IPS-11a (cell line): Measurements from ENCODE around the gene OASL.

Experiments
- H3K4me3 ChIP-seq: one replicate; pipeline ENCODE4 v1.5.1; 2013; ENCODE audit warnings: low read depth, low read length, control low read depth

The OASL gene

GRCh38 chr12:121015825-121016766 is 22.9 kb downstream of the OASL start, which contains the start of gene C12orf43:
Gene C12orf43 (minus strand): TSS chr12:121016487. CDS start chr12:121016474, 13 bp downstream.
- H3K4me3 ChIP-seq = peak within 1 kb of the TSS; percentile 91

DNA sequence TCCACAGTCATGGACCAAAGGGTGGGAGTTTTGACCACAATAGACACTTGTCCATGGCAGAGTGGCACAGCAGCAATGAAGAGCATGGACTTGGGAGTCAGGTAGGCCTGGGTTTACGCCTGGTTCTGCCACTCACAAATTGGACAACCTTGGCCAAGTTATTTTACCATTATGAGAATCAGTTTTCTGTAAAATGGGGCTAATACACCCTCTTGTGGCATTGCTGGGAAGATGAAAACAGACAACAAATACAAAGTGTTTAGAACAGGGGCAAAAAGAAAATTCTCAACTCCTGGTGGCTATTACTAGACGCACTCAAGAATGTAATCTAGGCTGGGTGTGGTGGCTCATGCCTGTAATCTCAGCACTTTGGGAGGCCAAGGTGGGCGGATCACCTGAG is 25.3 kb downstream of the OASL start:
- H3K4me3 ChIP-seq = no peak overlapping the region

- no peak overlapping the region for H3K4me3 ChIP-seq
Observed at GRCh38 chr12:121011820-121012219, 27.2 kb downstream of the OASL start.

DNA sequence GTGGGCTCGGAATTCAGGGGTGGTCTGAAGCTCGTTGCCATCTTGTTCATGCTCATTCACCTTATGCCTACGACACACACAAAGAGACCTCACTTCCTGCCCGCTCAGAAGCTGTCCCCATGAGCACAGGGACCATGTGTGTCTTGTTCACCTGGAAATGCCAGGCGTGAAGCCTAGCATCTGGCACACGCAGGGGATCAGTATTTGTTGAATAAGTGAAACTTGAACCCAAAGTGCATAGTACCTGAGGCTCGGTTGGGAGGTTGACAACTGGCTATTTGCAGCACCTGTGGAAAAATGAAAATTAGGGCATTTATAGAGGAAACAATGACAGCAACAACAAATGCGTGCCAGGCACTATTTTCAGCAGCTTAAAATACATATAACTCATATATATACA is 28.2 kb downstream of the OASL start:
- no peak overlapping the region for H3K4me3 ChIP-seq

DNA sequence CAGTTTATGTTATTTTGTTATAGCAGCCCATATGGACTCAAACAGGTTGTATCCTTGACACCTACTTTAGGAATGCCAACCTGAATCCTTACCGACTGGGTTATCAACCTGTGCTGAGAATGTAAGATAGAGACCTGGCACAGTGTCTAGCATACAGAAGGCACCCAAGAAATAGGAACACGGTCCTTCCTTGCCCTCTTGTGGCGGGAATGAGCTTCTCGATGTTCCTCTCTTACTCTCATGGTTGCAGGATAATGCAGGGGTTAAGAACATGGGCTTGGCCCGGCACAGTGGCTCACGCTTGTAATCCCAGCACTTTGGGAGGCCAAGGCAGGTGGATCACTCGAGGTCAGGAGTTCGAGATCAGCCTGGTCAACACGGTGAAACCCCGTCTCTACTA is 29.3 kb downstream of the OASL start:
- no peak overlapping the region for H3K4me3 ChIP-seq

DNA sequence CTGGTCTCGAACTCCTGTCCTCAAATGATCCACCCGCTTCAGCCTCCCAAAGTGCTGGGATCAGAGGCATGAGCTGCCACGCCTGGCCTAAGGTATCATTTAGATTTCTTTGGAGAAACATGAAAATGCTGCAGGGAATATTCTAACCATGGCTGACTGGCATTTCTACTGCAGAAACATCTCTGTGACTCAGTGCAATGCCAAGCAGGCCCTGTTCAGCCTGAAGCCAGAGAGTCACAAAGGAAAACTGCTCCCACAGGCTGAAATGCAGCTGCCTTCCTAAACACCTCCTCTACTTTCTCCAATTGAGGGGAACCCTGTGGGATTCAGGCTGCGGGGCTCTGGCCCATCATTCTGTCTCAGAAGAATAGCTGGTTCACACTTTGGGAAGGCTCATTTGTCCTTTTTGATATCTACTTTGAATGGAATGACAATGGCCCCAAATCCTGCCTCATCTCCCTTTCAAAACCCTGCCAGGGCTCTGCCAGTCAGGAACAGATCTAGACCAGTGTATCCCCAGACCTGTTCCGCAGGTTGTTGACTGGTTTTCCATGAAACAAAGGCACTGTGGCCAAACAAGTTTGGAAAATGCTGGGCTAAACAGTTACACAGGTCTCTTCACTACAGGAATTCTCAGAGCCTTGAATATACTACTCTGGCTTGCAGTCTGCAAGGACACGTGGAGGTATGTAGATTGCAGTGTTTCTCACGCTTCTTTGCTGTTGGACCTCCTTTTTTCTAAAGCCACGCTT is 30.5 kb downstream of the OASL start:
- no peak overlapping the region for H3K4me3 ChIP-seq

DNA sequence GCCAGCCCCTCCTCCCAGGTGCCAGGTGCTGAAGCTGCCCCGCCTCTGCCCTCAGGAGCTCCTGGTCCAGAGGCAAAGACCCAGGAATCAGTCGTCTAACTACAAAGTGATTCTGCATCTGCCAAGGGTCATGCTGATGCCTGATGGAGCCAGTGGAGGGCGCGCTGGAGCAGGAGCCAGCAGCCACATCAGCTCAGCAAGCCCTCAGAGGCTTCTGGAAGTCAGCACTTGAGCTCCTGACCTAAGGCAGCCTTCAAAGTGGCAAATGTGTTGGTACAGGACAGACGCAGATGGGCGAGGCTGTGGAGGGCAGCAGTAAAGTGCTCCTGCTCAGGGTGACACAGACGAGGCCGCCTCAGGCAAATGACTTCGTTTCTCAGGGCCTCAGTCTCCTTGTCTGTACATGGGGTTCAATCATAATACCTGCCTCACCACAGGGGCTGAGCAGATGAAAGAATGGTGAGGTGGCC is 33.7 kb downstream of the OASL start:
- no peak overlapping the region for H3K4me3 ChIP-seq

DNA sequence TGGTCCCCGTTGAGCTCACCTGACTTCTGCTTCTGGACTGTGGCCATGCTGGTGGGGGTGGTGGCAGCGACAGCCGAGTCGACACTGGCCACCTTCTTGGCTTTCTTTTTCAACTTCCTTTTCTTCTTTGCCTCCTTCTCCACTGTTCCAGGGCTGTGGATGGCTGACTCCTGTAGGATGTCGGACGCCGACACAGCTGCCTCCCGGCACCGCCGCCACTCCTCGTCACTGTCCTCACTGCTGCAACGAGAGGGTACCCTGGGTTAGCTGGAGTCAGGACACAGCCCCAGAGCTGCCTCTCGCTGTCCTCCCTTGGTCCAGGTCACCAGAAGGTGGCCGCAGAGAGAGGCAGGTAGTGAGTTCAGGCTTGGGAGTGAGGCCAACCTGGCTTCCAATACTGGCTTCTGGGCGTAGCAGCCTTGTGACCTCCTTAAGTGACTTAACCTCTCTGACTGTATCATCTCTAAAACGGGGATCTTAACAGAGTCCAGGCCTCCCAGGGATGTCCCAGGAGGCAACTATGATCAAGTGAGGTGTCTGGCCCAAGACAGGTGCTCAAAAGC is 34.7 kb downstream of the OASL start:
- no peak overlapping the region for H3K4me3 ChIP-seq

DNA sequence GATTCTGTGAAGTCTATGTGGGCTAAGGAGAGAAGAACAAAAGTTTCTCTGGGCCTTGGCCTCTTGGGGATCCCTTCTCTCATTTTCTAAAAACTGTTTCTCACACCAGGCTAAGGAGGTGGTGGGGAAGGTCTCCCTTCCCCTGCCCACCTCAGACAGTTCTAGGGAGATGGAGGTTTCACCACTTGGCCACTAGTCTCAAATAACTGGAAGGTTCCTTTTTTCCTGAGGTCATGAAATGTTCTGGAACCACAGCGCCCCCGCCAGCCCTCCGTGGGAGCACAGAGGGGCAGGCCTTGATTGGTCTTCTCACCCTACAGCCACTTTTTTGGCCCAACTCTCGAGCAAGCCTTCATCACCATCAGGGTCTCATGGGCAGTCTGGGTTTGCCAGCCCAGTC is 35.4 kb downstream of the OASL start:
- no peak overlapping the region for H3K4me3 ChIP-seq

DNA sequence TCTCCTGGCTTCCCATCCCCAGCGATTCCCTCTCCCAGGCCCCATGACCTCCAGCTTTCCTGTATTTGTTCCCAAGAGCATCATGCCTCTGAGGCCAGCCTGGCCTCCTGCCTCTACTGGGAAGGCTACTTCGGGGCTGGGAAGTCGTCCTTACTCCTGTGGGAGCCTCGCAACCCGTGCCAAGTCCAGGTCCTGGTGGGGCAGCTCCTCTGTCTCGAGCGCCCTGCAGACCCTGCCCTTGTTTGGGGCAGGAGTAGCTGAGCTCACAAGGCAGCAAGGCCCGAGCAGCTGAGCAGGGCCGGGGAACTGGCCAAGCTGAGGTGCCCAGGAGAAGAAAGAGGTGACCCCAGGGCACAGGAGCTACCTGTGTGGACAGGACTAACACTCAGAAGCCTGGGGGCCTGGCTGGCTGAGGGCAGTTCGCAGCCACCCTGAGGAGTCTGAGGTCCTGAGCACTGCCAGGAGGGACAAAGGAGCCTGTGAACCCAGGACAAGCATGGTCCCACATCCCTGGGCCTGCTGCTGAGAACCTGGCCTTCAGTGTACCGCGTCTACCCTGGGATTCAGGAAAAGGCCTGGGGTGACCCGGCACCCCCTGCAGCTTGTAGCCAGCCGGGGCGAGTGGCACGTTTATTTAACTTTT is 37.1 kb downstream of the OASL start:
- no peak overlapping the region for H3K4me3 ChIP-seq

DNA sequence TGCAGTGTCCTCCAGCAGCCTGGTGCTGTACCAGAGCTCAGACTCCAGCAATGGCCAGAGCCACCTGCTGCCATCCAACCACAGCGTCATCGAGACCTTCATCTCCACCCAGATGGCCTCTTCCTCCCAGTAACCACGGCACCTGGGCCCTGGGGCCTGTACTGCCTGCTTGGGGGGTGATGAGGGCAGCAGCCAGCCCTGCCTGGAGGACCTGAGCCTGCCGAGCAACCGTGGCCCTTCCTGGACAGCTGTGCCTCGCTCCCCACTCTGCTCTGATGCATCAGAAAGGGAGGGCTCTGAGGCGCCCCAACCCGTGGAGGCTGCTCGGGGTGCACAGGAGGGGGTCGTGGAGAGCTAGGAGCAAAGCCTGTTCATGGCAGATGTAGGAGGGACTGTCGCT is 38.0 kb downstream of the OASL start:
- H3K4me3 ChIP-seq = no peak overlapping the region

DNA sequence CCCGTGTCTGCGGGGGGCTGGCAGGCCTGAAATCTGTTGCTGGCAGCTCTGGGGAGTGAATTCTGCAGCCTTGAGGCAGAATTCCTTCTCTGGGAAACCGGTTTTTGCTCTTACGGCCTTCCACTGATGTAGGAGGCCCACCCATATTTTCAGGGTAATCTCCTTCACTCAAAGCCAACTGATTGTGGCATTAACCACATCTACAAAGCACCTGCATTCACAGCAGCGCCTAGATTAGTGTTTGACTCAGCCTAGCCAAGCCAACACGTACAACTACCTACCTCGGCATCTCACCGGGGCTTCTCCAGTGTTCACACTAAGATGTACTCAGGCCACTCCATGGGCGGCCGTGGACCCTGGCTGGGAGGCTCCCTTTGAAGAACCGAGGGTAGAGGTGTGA is 38.5 kb downstream of the OASL start:
- H3K4me3 ChIP-seq = no peak overlapping the region

DNA sequence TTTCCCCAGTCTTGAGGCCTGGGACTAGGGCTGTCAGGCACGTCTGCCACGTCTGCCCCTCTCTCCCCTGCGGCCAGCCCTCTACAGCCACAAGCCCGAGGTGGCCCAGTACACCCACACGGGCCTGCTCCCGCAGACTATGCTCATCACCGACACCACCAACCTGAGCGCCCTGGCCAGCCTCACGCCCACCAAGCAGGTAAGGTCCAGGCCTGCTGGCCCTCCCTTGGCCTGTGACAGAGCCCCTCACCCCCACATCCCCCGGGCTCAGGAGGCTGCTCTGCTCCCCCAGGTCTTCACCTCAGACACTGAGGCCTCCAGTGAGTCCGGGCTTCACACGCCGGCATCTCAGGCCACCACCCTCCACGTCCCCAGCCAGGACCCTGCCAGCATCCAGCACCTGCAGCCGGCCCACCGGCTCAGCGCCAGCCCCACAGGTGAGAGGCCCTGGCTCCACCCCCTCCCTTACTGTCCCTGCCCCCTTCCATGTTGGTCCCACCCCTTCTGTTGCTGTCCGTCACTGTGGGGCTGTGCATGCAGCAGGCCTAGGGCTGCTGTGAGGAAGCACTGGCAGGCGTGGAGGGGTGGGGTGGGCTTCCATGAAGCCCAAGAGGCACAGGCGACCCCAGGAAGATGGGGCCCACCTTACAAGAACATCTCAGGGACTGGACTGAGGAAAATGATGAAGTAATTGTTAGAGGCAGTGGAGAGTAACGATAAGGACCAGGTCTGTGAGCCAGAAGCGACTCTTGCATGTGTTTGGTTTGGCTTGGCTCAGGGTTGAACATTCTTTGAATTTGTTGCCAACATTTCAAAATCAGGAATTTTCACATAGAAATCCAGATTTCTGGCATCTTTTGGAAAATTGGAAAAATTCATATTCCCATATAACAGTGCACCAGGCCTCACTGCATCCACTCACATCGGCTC is 39.6 kb downstream of the OASL start:
- H3K4me3 ChIP-seq = no peak overlapping the region

DNA sequence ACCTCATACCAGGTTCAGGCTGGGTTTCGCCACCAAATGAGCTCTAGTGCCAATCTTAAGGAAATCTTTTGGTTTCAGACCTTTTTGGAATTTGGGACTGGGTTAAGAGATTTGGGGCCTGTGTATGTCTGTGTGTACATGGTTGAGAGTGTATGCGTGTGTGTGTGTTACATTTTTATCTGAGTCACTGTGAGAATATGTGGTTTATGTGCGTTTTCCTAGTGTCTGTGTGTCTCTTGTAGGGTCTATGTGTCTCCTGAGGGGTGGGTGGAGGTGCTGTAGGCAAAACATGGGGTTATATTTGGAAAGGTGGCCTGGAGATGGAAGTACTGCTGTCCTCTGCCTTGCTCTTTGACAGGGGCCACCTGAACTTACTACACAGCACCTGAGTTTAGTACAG is 40.6 kb downstream of the OASL start:
- H3K4me3 ChIP-seq = no peak overlapping the region

DNA sequence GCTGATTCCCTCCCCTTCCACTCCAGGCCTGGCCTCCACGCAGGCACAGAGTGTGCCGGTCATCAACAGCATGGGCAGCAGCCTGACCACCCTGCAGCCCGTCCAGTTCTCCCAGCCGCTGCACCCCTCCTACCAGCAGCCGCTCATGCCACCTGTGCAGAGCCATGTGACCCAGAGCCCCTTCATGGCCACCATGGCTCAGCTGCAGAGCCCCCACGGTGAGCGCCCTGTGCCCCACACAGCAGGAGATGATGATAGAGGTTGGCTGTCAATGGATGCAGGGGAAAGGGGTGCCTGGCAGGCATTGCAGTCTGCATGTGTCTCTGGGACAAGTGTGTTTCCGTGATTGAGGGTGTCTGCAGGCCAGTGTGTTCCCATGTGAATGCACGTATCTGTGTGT is 41.6 kb downstream of the OASL start:
- no peak overlapping the region for H3K4me3 ChIP-seq

- no peak overlapping the region for H3K4me3 ChIP-seq
Observed at GRCh38 chr12:120996133-120996746, 42.8 kb downstream of the OASL start.

DNA sequence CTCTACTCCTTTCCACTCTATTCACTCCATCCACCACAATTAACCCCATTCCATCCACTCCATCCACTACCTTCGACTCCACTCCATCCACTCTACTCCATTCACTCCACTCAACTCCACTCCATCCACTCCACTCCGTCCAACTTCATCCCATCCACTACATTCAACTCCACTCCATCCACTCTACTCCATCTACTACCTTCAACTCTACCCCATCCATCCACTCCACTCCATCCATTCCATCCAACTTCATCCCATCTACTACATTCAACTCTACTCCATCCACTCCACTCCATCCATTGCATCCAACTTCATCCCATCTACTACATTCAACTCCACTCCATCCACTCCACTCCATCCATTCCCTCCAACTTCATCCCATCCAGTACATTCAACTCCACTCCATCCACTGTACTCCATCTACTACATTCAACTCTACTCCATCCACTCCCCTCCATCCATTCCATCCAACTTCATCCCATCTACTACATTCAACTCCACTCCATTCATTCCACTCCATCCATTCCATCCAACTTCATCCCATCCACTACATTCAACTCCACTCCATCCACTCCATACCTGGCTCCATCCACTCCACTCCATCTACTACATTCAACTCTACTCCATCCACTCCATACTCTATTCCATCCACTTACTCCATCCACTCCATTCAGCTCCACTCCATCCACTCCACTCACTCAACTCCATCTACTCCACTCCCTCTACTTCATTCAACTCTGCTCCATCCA is 44.3 kb downstream of the OASL start:
- H3K4me3 ChIP-seq = no peak overlapping the region

DNA sequence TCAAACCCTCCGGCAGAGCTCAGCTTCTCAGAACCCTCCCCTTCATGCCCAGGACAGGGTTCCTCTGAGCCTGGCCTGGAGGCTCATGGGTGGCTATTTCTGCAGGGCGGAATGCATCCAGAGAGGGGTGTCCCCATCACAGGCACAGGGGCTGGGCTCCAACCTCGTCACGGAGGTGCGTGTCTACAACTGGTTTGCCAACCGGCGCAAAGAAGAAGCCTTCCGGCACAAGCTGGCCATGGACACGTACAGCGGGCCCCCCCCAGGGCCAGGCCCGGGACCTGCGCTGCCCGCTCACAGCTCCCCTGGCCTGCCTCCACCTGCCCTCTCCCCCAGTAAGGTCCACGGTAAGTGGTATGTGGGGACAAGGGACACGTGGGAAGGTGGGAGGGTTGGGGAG is 45.0 kb downstream of the OASL start:
- no peak overlapping the region for H3K4me3 ChIP-seq

DNA sequence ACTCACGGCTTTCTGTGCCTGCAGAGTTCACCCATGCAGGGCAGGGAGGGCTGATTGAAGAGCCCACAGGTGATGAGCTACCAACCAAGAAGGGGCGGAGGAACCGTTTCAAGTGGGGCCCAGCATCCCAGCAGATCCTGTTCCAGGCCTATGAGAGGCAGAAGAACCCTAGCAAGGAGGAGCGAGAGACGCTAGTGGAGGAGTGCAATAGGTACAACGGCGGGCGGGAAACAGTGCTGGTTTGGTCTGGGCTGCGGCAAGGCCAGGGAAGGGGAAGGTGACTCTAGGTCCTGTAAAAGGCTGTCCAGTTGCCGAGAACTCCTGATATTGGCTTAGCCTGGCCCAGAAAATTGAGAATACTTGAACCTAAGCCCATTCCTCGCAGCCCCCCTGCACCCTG is 45.5 kb downstream of the OASL start:
- H3K4me3 ChIP-seq = no peak overlapping the region
